ENCODE data around the gene SLC46A2. TPM values are rescaled to one million over a fixed set of nuclear protein-coding genes. Genes with fewer than 3 reads are reported as not detected.

Gene SLC46A2
- total RNA-seq, 1 donor from 2014 or later, result not detected

DNA sequence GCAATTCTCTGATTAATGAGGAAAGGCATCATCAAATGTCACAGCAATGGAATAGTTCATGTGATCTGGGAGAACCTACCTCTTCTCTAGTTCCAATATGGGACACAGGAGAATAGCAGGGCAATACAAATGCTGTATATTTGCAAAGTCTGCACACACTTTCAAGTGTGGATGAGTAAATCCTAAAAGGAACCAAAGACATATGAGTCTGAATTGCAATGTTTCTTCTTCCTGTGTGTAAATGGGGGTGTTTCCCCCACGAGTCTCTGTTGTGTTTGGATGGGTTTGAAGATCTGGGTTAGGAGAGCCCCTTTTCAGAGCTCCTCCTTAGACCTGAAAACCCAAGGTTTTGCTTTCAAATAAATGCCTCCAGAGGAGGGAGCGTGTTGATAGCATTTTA is 26.9 kb downstream of the SLC46A2 start:
- H3K27me3 Mint-ChIP-seq (ENCODE audit: low read depth), result no peaks in the 10 kb centered on the region
- H3K27ac Mint-ChIP-seq, result no peak overlapping the region
- no peak for DNase-seq (ENCODE audit: low spot score in 2 of 2, unreplicated experiment in 2 of 2)
- peaks cover 12% of the 10 kb centered on the region for H3K36me3 Mint-ChIP-seq
- H3K9me3 Mint-ChIP-seq, result no peaks in the 10 kb centered on the region
- TF ChIP-seq CTCF (IDR thresholded peaks at IDR 0.05; ENCODE audit: unreplicated experiment), result no peak
- H3K4me3 Mint-ChIP-seq, result no peak overlapping the region
- peaks cover 3% of the 10 kb centered on the region for H3K4me1 Mint-ChIP-seq

DNA sequence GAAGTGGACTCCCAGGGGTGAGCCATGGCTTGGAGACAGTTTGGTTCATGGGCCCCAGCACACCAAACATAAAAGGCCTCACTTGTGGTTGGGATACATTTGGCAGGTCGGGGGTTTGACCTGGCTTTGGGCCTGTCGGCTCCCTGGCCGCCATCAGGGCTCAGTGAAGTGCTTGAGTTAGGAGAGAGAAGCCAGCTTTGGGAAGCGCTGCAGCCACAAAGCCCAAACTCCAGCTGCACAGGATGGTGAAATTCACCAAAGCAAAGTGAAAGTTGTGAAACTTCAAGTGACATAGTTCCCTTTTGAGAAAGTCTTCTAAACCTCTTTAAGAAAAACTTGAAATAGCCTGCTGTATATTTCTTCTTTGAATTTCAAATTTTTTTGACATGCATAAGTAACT is 27.5 kb downstream of the SLC46A2 start:
- no peak for DNase-seq (ENCODE audit: low spot score in 2 of 2, unreplicated experiment in 2 of 2)
- TF ChIP-seq CTCF (IDR thresholded peaks at IDR 0.05; ENCODE audit: unreplicated experiment), result no peak
- no peaks in the 10 kb centered on the region for H3K27me3 Mint-ChIP-seq (ENCODE audit: low read depth)
- H3K9me3 Mint-ChIP-seq, result no peaks in the 10 kb centered on the region
- no peak overlapping the region for H3K4me3 Mint-ChIP-seq
- no peak overlapping the region for H3K27ac Mint-ChIP-seq
- peaks cover 12% of the 10 kb centered on the region for H3K36me3 Mint-ChIP-seq
- H3K4me1 Mint-ChIP-seq, result peaks cover 3% of the 10 kb centered on the region

DNA sequence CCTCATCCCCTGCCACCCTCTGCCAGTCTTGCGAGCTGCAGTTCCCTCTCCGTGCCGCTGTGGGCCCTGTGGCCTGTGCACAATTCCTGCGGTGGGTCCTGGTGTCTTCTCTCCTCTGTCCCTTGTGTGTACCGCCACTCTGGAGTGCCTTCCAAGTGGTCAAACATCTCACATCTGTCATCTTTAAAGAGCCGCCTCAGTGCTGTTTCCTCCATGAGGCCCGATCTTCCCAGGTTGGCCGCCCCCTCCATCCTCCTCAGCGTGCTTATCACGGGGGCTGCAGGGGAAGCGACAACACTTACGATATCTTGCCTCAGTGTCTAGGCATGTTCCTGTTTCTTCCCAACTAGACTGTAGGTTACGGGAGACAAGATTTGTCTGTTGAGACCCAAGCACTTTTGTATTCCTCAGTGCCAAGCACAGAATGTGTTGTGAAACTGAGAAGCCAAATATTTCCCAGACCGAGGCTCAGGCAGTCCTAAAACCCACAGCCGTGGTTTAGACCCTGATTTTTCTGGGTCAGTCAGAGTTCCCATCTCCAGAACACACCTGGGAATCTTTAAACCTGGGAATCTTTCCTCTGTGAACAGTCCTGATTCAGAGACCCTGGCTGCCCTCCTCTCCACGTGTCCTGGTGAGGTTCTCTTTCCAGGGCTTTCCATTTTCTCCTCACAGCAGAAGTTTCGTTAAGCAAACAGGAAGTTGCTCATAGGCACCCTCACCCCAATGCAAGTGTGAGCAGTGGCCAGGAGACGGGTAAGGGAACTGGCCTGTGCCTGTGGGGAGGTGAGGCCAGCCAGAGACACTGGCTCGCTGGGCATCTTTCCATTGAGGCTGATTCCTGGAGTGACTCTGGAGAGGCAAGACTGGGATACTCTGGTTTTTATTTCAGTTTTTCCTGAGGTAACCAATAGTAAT is 28.8 kb downstream of the SLC46A2 start:
- H3K36me3 Mint-ChIP-seq, result peaks cover 3% of the 10 kb centered on the region
- no peak overlapping the region for H3K4me3 Mint-ChIP-seq
- H3K27me3 Mint-ChIP-seq (ENCODE audit: low read depth), result no peaks in the 10 kb centered on the region
- TF ChIP-seq CTCF (IDR thresholded peaks at IDR 0.05; ENCODE audit: unreplicated experiment), result no peak
- no peak for DNase-seq (ENCODE audit: low spot score in 2 of 2, unreplicated experiment in 2 of 2)
- no peaks in the 10 kb centered on the region for H3K9me3 Mint-ChIP-seq
- peaks cover 3% of the 10 kb centered on the region for H3K4me1 Mint-ChIP-seq
- no peak overlapping the region for H3K27ac Mint-ChIP-seq

DNA sequence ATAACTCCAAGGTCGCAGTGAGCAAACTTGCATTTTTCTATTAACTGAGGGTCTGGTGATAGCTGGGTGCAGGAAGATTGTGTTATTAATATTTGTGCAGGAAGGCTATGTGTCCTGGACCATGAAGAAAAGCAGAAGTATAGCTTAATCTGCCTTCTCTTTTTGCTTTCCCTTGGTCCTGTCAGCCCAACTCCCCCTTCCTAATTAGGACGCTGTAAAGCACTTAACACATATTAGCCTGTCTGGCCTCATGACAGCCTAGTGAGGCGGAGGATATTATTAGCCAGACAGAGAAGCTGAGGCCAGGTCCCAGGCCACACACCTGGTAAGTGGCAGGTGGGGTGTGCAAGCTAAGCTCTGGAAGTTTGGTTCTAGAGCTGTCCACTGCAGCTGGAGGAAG is 29.5 kb downstream of the SLC46A2 start:
- Mint-ChIP-seq H3K27ac (no peak overlapping the region), H3K27me3 (ENCODE audit: low read depth) (no peaks in the 10 kb centered on the region), H3K9me3 (no peaks in the 10 kb centered on the region), H3K4me1 (peaks cover 3% of the 10 kb centered on the region), H3K4me3 (no peak overlapping the region), H3K36me3 (peaks cover 3% of the 10 kb centered on the region)
- DNase-seq (ENCODE audit: low spot score in 2 of 2, unreplicated experiment in 2 of 2), result no peak
- no peak for TF ChIP-seq CTCF (IDR thresholded peaks at IDR 0.05; ENCODE audit: unreplicated experiment)

DNA sequence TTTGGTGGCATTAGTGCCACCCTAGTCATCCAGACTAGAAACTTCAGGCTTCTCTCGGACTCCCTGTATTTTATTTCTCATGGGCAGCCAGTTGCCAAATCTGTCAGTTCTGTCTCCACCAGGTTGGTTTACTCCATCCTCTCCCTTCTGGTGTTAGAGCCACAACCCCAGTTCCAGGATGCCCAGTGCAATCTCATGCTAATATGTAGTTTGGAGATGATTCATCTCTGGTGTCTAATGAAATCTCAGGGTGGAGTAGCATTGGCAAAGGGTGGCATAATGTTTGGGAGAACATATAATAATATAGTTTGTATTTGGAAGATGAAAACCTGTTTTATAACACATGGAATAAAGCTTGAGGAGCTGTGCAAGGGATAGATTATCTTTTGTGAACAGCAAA is 30.2 kb downstream of the SLC46A2 start:
- H3K9me3 Mint-ChIP-seq, result no peaks in the 10 kb centered on the region
- TF ChIP-seq CTCF (IDR thresholded peaks at IDR 0.05; ENCODE audit: unreplicated experiment), result no peak
- peaks cover 3% of the 10 kb centered on the region for H3K4me1 Mint-ChIP-seq
- no peaks in the 10 kb centered on the region for H3K27me3 Mint-ChIP-seq (ENCODE audit: low read depth)
- H3K4me3 Mint-ChIP-seq, result no peak overlapping the region
- H3K27ac Mint-ChIP-seq, result no peak overlapping the region
- DNase-seq (ENCODE audit: low spot score in 2 of 2, unreplicated experiment in 2 of 2), result no peak
- H3K36me3 Mint-ChIP-seq, result no peaks in the 10 kb centered on the region
